ENCODE data around the gene AAMP. TPM values are rescaled to one million over a fixed set of nuclear protein-coding genes. Genes with fewer than 3 reads are reported as not detected.
A peak's percentile ranks its signal among the peaks of the same experiment; 100 is the strongest.

Gene AAMP
- total RNA-seq, 2 donors from 2014 or later, result 60.0 to 77.5 TPM

GRCh38 chr2:218286570-218287459 lies 16.9 kb upstream of the AAMP start:
- peak overlapping the region; percentile 87 for H3K4me3 Mint-ChIP-seq
- peaks cover 57% of the 10 kb centered on the region for H3K36me3 Mint-ChIP-seq (ENCODE audit: low read depth)
- ATAC-seq (replicated peaks), result peak; percentile 77
- peaks cover 48% of the 10 kb centered on the region for H3K4me1 Mint-ChIP-seq
- H3K9me3 Mint-ChIP-seq, result no peaks in the 10 kb centered on the region
- no peaks in the 10 kb centered on the region for H3K27me3 Mint-ChIP-seq
- peak overlapping the region; percentile 98 for H3K27ac Mint-ChIP-seq

GRCh38 chr2:218285604-218286003 lies 15.7 kb upstream of the AAMP start:
- peak overlapping the region; percentile 87 for H3K4me3 Mint-ChIP-seq
- ATAC-seq (replicated peaks), result no peak
- H3K9me3 Mint-ChIP-seq, result no peaks in the 10 kb centered on the region
- H3K27ac Mint-ChIP-seq, result peak overlapping the region; percentile 98
- peaks cover 47% of the 10 kb centered on the region for H3K4me1 Mint-ChIP-seq
- H3K36me3 Mint-ChIP-seq (ENCODE audit: low read depth), result peaks cover 68% of the 10 kb centered on the region
- no peaks in the 10 kb centered on the region for H3K27me3 Mint-ChIP-seq

- Mint-ChIP-seq H3K27ac (peak overlapping the region; percentile 98), H3K9me3 (no peaks in the 10 kb centered on the region), H3K4me3 (peak overlapping the region; percentile 87), H3K36me3 (ENCODE audit: low read depth) (peaks cover 81% of the 10 kb centered on the region), H3K27me3 (no peaks in the 10 kb centered on the region), H3K4me1 (peaks cover 47% of the 10 kb centered on the region)
- ATAC-seq (replicated peaks), result peak; percentile 67
These were observed 14.3 kb upstream of the AAMP start for GRCh38 chr2:218284106-218284811.

GRCh38 chr2:218282173-218282991 lies 12.4 kb upstream of the AAMP start:
- Mint-ChIP-seq H3K27ac (peak overlapping the region; percentile 98), H3K4me1 (peaks cover 40% of the 10 kb centered on the region), H3K27me3 (no peaks in the 10 kb centered on the region), H3K9me3 (no peaks in the 10 kb centered on the region), H3K36me3 (ENCODE audit: low read depth) (peaks cover 86% of the 10 kb centered on the region), H3K4me3 (peak overlapping the region; percentile 87)
- no peak for ATAC-seq (replicated peaks)

- Mint-ChIP-seq H3K4me1 (peaks cover 33% of the 10 kb centered on the region), H3K9me3 (no peaks in the 10 kb centered on the region), H3K27ac (peak overlapping the region; percentile 81), H3K36me3 (ENCODE audit: low read depth) (peaks cover 86% of the 10 kb centered on the region), H3K4me3 (no peak overlapping the region), H3K27me3 (no peaks in the 10 kb centered on the region)
- ATAC-seq (replicated peaks), result no peak
These were observed 11.5 kb upstream of the AAMP start for GRCh38 chr2:218281449-218281848.

GRCh38 chr2:218280260-218280870 lies 10.4 kb upstream of the AAMP start:
- Mint-ChIP-seq H3K4me1 (peaks cover 23% of the 10 kb centered on the region), H3K4me3 (no peak overlapping the region), H3K27me3 (no peaks in the 10 kb centered on the region), H3K36me3 (ENCODE audit: low read depth) (peaks cover 88% of the 10 kb centered on the region), H3K27ac (peak overlapping the region; percentile 70), H3K9me3 (no peaks in the 10 kb centered on the region)
- ATAC-seq (replicated peaks), result no peak

- Mint-ChIP-seq H3K36me3 (ENCODE audit: low read depth) (peaks cover 90% of the 10 kb centered on the region), H3K27me3 (no peaks in the 10 kb centered on the region), H3K9me3 (no peaks in the 10 kb centered on the region), H3K27ac (peak overlapping the region; percentile 70), H3K4me3 (no peak overlapping the region), H3K4me1 (peaks cover 10% of the 10 kb centered on the region)
- ATAC-seq (replicated peaks), result no peak
These were observed 8.8 kb upstream of the AAMP start for GRCh38 chr2:218278531-218279360.

- H3K4me3 Mint-ChIP-seq, result no peak overlapping the region
- H3K9me3 Mint-ChIP-seq, result no peaks in the 10 kb centered on the region
- H3K27me3 Mint-ChIP-seq, result no peaks in the 10 kb centered on the region
- ATAC-seq (replicated peaks), result no peak
- H3K4me1 Mint-ChIP-seq, result peaks cover 10% of the 10 kb centered on the region
- H3K36me3 Mint-ChIP-seq (ENCODE audit: low read depth), result peaks cover 87% of the 10 kb centered on the region
- peak overlapping the region; percentile 72 for H3K27ac Mint-ChIP-seq
These were observed 8.0 kb upstream of the AAMP start for GRCh38 chr2:218277921-218278320.

GRCh38 chr2:218276986-218277755 lies 7.2 kb upstream of the AAMP start:
- H3K27ac Mint-ChIP-seq, result peak overlapping the region; percentile 72
- ATAC-seq (replicated peaks), result no peak
- H3K36me3 Mint-ChIP-seq (ENCODE audit: low read depth), result peaks cover 86% of the 10 kb centered on the region
- H3K4me1 Mint-ChIP-seq, result peaks cover 14% of the 10 kb centered on the region
- H3K9me3 Mint-ChIP-seq, result no peaks in the 10 kb centered on the region
- no peaks in the 10 kb centered on the region for H3K27me3 Mint-ChIP-seq
- no peak overlapping the region for H3K4me3 Mint-ChIP-seq

- H3K9me3 Mint-ChIP-seq, result no peaks in the 10 kb centered on the region
- H3K4me1 Mint-ChIP-seq, result peaks cover 24% of the 10 kb centered on the region
- peaks cover 75% of the 10 kb centered on the region for H3K36me3 Mint-ChIP-seq (ENCODE audit: low read depth)
- peak overlapping the region; percentile 72 for H3K27ac Mint-ChIP-seq
- no peak for ATAC-seq (replicated peaks)
- H3K4me3 Mint-ChIP-seq, result no peak overlapping the region
- H3K27me3 Mint-ChIP-seq, result no peaks in the 10 kb centered on the region
These were observed 5.6 kb upstream of the AAMP start for GRCh38 chr2:218275371-218276072.

GRCh38 chr2:218274586-218274985 lies 4.6 kb upstream of the AAMP start:
- Mint-ChIP-seq H3K4me3 (no peak overlapping the region), H3K36me3 (ENCODE audit: low read depth) (peaks cover 74% of the 10 kb centered on the region), H3K27ac (peak overlapping the region; percentile 36), H3K4me1 (peaks cover 18% of the 10 kb centered on the region), H3K9me3 (no peaks in the 10 kb centered on the region), H3K27me3 (no peaks in the 10 kb centered on the region)
- no peak for ATAC-seq (replicated peaks)

- no peak for ATAC-seq (replicated peaks)
- Mint-ChIP-seq H3K36me3 (ENCODE audit: low read depth) (peaks cover 77% of the 10 kb centered on the region), H3K4me3 (no peak overlapping the region), H3K9me3 (no peaks in the 10 kb centered on the region), H3K27ac (no peak overlapping the region), H3K4me1 (peaks cover 22% of the 10 kb centered on the region), H3K27me3 (no peaks in the 10 kb centered on the region)
These were observed 3.9 kb upstream of the AAMP start for GRCh38 chr2:218273908-218274249.

All from activated T-helper 17 cell treated with anti-CD3 and anti-CD28 coated beads, Interleukin-2, amount 50 U/mL, for 72 hours (primary cell).